GM12892 (cell line): Measurements from ENCODE around the gene GAS2L3.
"Not testable (repeated sequence)": the region's sequence is repeated elsewhere in the genome, so short reads cannot be mapped to it uniquely, and the experiment has no call there.

Source experiments
- DNase-seq: peaks from one replicate; pipeline ENCODE4 v3.0.0; 2011; ENCODE audit not compliant: insufficient read length
- FAIRE-seq: peaks from 2 replicates; lab custom pipeline; 2011; peaks lifted over from hg19 to GRCh38; lab: Jason Lieb, UNC
- POLR2A ChIP-seq: IDR thresholded peaks from 2 replicates; pipeline ENCODE4 v1.6.1; 2011; ENCODE audit warnings: low read depth, low read length, control low read depth
- POLR2AphosphoS5 ChIP-seq: IDR thresholded peaks from 2 replicates; pipeline ENCODE4 v1.6.1; 2011; ENCODE audit warnings: low read depth, low read length, control low read depth
- TAF1 ChIP-seq: IDR thresholded peaks from 2 replicates; pipeline ENCODE4 v1.6.1; 2011; ENCODE audit warnings: low read depth, mild to moderate bottlenecking, control low read depth, low read length, borderline replicate concordance

The GAS2L3 gene

GRCh38 chr12:100579844-100580243 is 6.4 kb downstream of the GAS2L3 start:
- FAIRE-seq (no peak), DNase-seq (no peak)
- no peak for TF ChIP-seq POLR2A
- no peak for TF ChIP-seq POLR2AphosphoS5
- TF ChIP-seq TAF1: no peak

DNA sequence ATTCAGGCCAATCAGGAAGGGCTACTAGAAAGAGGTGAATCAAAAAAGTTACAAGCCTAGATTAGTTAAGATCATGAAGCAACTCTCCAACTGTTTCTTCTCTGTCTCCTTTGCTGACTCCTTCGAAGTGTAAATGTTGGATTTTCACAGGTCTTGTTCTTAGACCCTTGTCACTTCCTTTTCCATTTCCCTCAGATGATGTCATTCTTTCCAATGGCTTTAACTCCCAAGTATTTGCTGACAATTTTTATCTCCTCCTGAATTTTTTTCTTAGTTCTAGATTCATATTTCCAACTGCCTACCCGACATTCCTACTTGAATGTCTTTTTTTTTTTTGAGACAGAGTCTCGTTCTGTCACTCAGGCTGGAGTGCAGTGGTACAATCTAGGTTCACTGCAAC is 10.8 kb downstream of the GAS2L3 start:
- no peak for FAIRE-seq
- TF ChIP-seq POLR2A (no peak), POLR2AphosphoS5 (no peak), TAF1 (no peak)
- DNase-seq: no peak

DNA sequence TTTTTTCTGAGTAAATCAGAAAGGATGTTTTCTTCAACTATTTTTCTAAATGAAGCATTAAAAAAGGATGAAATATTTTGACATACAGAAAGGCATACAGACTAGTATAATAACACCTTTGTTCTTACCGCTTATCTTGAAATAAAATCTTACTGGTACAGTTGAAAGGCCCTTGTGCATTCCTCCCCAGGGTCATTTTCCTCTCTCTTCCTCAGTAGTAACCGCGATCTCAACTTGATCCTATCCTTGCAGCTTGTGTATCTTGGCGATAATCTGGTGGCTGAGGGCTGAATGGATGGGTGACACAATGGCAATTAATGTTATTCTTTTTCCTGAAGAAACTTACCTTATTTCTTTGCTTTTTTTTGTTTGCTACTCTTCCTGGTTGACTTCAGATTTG is 18.5 kb downstream of the GAS2L3 start:
- TF ChIP-seq POLR2A: no peak
- no peak for TF ChIP-seq TAF1
- no peak for TF ChIP-seq POLR2AphosphoS5
- FAIRE-seq (no peak), DNase-seq (no peak)

DNA sequence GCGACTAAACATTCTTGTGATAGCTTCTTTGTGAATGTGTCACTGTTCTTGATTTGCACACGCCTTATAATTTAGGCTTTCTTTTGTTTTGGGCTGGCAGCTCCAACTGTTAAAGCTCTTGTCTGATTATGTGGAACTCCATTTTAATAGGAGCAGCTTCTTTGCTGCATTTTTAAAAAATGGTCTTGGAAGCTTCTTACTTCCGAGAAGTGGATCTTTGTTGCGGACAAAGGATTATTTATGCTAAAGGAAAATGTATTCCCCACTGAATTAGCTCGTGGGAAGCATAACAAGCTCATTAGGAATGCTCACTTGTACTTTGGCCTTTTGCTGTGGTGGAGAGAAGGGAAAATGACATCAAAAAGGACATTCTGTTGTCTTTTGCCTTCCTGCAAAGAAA is 20.0 kb downstream of the GAS2L3 start:
- DNase-seq (no peak), FAIRE-seq (no peak)
- TF ChIP-seq TAF1: no peak
- no peak for TF ChIP-seq POLR2A
- TF ChIP-seq POLR2AphosphoS5: no peak

GRCh38 chr12:100601626-100602025 is 28.1 kb downstream of the GAS2L3 start:
- TF ChIP-seq TAF1 (no peak), POLR2A (no peak), POLR2AphosphoS5 (no peak)
- FAIRE-seq (no peak), DNase-seq (no peak)

GRCh38 chr12:100602997-100603396 is 29.5 kb downstream of the GAS2L3 start:
- DNase-seq, FAIRE-seq: not testable (repeated sequence)

DNA sequence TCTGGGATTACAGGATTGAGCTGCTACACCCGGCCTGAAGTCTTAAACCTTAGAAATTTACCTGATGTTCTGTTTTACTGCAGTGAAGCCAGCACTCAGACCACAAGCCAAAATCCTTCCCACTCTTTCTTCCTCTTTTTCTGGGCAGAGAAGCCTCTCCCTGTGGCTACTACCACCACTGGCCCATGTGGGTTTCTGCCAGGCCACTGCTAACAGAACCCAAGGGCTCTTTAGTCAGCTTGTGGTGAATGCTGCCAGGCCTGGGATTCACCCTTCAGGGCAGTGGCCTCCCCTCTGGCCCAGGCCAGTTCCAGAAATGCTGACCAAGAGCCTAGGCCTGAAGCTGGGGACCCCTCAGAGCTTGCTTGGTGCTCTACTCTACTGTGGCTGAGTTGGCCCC is 35.3 kb downstream of the GAS2L3 start:
- no peak for TF ChIP-seq POLR2A
- no peak for TF ChIP-seq POLR2AphosphoS5
- TF ChIP-seq TAF1: no peak
- FAIRE-seq: no peak
- no peak for DNase-seq

GRCh38 chr12:100610666-100611430 is 37.4 kb downstream of the GAS2L3 start:
- FAIRE-seq (peak; percentile 9), DNase-seq (no peak)
- TF ChIP-seq POLR2A (no peak), TAF1 (no peak), POLR2AphosphoS5 (no peak)

DNA sequence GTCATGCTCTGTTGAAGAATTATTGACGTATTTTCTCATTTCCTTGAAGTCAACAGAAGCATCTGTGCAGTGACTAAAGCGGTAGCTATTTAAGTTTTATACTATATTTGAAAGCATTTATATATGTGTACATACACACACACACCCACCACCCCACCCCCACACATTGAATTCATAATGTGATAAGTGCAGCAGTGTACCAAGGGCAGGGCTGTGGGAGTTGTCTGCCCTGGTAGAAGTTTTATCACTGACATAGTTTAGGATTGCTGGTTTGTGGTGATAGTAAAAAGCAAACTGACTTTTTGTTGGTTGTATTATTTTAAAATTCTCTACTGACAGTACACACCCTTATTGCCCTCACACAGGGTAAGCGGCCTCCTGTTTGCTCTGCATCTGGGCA is 39.1 kb downstream of the GAS2L3 start:
- TF ChIP-seq TAF1 (no peak), POLR2AphosphoS5 (no peak), POLR2A (no peak)
- DNase-seq (no peak), FAIRE-seq (no peak)

DNA sequence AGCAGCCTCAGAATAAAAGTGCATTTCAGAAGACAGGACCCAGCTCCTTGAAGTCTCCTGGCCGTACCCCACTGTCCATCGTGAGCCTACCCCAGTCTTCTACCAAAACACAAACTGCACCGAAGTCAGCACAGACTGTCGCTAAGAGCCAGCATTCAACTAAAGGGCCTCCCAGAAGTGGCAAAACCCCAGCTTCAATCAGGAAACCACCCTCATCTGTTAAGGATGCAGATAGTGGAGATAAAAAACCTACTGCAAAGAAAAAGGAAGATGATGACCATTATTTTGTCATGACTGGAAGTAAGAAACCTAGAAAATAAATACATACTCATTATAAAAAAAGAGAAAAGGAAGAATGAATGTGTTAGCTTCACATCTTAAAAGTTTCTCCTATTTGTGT is 51.1 kb downstream of the GAS2L3 start:
- no peak for TF ChIP-seq TAF1
- no peak for TF ChIP-seq POLR2A
- no peak for TF ChIP-seq POLR2AphosphoS5
- FAIRE-seq: no peak
- DNase-seq: no peak

GRCh38 chr12:100632445-100632892 is 59.0 kb downstream of the GAS2L3 start:
- no peak for FAIRE-seq
- DNase-seq: no peak
- no peak for TF ChIP-seq POLR2A
- no peak for TF ChIP-seq TAF1
- TF ChIP-seq POLR2AphosphoS5: no peak

GRCh38 chr12:100633082-100633785 is 59.8 kb downstream of the GAS2L3 start:
- FAIRE-seq, DNase-seq: not testable (repeated sequence)
